LNCaP clone FGC (cell line): ENCODE measurements around the gene FMC1.
A peak's percentile ranks its signal among the peaks of the same experiment; 100 is the strongest.

Experiments
- DNase-seq: peaks from one replicate; pipeline ENCODE4 v3.0.0-alpha.2; 2011; ENCODE audit warnings: low read depth
- H3K4me3 ChIP-seq: 2 replicates; pipeline ENCODE4 v1.5.1; 2011; ENCODE audit warnings: mild to moderate bottlenecking, low read depth, low read length, control low read depth
- CTCF ChIP-seq: IDR thresholded peaks from 2 replicates; pipeline ENCODE4 v1.5.1; 2012; ENCODE audit warnings: mild to moderate bottlenecking; ENCODE audit not compliant: control insufficient read depth, insufficient read depth; ENCODE audit errors: extremely low read depth

FMC1 gene

GRCh38 chr7:139362981-139363380, 21.8 kb downstream of the FMC1 start:
- H3K4me3 ChIP-seq, result peak overlapping the region; percentile 93; the same call in 1 of the 2 replicates
- no peak for TF ChIP-seq CTCF
- no peak for DNase-seq

DNA sequence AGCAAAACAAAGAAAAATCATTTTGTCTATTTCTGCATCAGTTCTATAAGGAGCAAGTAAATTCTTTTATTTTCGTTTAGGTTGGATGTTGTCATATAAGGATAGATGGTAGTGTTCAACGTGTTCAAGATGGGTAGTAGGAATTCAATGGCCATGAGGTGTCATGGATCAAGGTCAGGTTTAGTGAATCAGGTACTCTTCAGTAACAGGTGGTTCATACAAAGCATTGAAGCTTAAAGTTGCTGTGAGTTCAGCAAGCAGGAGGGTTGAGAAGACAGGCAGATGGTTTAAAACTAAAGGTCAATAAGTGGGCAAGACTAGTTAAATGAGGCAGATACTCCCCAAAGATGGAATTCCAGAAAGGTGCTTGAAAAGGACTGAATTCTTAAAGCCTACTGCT, 24.2 kb downstream of the FMC1 start:
- no peak overlapping the region for H3K4me3 ChIP-seq
- no peak for TF ChIP-seq CTCF
- no peak for DNase-seq

DNA sequence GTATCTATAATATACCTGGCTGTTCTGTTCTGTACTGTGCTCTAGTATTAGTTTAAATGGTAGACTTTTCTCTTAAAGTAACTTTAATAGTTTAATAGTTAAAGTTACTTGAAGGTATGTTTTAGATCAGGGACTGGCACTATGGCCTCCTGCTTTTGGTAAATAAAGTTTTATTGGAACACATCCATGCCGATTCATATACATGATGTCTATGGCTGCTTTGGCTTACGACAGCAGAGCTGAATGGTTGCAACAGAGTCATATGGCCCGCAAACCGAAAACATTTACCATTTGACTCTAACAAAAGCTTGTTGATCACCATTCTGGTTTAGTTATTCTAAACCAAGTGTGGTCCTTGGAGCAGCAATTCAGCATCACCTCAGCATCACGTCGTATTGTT, 25.3 kb downstream of the FMC1 start:
- no peak for TF ChIP-seq CTCF
- DNase-seq, result no peak
- no peak overlapping the region for H3K4me3 ChIP-seq

DNA sequence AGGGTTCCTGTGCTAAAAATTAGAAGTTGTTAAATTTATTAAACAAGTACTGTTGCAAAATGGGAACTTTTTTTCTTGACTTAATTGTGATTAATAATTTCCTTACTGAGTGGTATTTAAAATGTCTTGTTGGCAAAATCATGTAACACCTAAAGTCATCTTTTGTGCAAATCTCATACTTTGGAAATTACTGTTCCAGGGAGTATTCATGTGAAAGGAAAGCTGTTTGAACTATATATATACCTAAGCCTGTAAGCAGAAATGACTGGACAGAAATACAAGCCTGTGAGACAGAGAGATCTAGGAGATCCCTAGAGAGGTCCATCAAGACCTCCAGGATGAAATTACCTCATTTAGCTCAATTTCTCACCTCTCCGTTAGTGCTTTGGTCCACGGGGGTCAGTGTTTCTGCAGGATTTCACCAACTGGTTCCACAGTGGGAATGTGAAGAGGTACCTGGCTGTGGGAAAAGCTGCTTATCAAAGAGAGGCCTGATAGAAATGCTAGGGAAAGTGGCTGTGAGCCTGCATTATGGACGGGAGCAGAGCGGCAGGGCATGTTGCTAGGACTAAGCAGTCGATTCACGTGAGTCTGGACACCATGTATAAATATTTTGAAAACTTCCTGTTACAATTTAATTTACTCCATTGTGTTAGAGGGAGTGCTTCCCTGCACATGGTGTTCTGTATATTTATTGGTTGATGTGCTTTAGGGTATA, 26.5 kb downstream of the FMC1 start:
- DNase-seq, result no peak
- TF ChIP-seq CTCF, result no peak
- no peak overlapping the region for H3K4me3 ChIP-seq

- no peak overlapping the region for H3K4me3 ChIP-seq
- TF ChIP-seq CTCF, result no peak
- no peak for DNase-seq
Observed at GRCh38 chr7:139370301-139370942, 29.3 kb downstream of the FMC1 start.

- no peak for TF ChIP-seq CTCF
- no peak overlapping the region for H3K4me3 ChIP-seq
- DNase-seq, result no peak
Observed at GRCh38 chr7:139370943-139371313, 29.8 kb downstream of the FMC1 start.

DNA sequence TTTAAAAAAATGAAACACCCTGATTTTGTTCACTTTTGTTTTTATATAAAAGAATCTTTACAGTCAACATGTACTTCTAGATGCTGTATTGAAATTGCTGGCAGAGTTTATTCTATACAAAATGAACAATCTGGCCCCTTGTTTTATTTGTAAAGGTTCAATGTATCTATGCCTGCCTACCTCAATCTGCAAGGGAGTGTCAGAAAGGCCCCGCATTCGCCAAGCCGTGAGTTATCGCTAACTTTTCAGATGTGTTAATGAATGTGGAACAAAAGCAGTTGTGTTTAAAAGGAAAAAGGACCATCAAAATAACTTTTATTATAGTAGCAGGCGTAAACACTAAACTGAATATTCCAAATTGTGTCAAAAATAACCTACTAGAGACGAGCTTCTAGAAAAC, 33.1 kb downstream of the FMC1 start:
- H3K4me3 ChIP-seq, result no peak overlapping the region
- TF ChIP-seq CTCF, result no peak
- no peak for DNase-seq
